Measurements from ENCODE around the gene TCEA2. TPM values are rescaled to one million over a fixed set of nuclear protein-coding genes. Genes with fewer than 3 reads are reported as not detected.

TCEA2 gene
- total and polyA plus RNA-seq, 2 of the 13 experiments (the other 11 are each of a cell fraction or from before 2014, with no cell fraction given) = 28.1 to 33.7 TPM

DNA sequence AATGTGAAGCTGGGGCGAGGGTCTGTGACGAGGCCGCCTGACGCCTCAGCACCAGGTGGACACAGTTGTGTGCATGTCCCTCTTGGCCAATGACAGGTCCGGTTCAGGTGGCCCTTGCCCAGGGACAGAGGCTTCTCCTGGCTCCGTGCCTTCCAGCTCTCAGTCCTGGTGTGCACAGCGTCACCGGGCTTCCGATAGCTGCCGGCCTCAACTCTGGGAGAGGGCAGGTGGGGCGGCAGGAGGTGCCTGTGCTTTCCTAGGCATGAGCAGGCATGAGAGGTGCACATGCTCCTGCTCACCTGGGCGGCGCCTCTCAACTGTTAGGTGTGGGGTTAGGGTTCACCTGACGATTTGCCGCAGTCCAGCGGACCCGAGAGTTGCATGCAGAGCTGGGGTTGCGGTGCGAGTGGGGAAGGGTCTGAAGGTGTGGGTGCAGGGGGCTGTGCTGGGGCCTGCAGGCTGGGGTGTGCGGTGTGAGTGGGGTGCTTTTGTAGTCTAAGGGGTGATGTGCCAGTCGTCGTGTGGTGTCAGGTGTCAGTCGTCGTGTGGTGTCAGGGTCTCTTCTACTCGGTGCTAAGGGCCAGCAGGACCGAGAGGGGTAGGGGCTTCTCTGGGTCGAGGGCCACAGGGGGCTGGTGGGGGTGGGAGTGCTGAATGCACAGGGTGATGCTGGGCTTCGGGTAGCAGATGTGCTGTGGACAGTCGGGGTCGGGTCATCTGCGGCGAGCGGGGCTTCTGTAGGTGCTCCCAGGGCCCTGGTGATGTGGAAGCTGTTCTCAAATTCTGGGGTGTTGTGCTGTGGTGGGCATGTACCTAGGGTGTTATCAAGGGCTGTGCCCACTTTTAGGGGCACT is 9.8 kb upstream of the TCEA2 start (continued):
- TF ChIP-seq, protein P1, sequence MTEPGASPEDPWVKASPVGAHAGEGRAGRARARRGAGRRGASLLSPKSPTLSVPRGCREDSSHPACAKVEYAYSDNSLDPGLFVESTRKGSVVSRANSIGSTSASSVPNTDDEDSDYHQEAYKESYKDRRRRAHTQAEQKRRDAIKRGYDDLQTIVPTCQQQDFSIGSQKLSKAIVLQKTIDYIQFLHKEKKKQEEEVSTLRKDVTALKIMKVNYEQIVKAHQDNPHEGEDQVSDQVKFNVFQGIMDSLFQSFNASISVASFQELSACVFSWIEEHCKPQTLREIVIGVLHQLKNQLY (CRISPR knock-in tag; IDR thresholded peaks at IDR 0.05) = peak; percentile 95
- TF ChIP-seq, protein P2, sequence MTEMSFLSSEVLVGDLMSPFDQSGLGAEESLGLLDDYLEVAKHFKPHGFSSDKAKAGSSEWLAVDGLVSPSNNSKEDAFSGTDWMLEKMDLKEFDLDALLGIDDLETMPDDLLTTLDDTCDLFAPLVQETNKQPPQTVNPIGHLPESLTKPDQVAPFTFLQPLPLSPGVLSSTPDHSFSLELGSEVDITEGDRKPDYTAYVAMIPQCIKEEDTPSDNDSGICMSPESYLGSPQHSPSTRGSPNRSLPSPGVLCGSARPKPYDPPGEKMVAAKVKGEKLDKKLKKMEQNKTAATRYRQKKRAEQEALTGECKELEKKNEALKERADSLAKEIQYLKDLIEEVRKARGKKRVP (CRISPR knock-in tag; IDR thresholded peaks at IDR 0.05) = no peak
- TF ChIP-seq TCF7L2 (IDR thresholded peaks at IDR 0.05; ENCODE audit: low read depth, low read length) (no peak), ZKSCAN1 (IDR thresholded peaks at IDR 0.05; ENCODE audit: low read length) (no peak), PHB2 (IDR thresholded peaks at IDR 0.05; ENCODE audit: partially characterized antibody) (no peak), CREM (IDR thresholded peaks at IDR 0.05) (no peak), CREM (CRISPR knock-in tag; IDR thresholded peaks at IDR 0.05) (no peak), ZNF34 (CRISPR knock-in tag; IDR thresholded peaks at IDR 0.05; ENCODE audit: borderline replicate concordance) (no peak; the same call in 1 of the 2 replicates), ZSCAN9 (CRISPR knock-in tag; IDR thresholded peaks at IDR 0.05; ENCODE audit: borderline replicate concordance) (no peak; the same call in 1 of the 2 replicates), KLF13 (CRISPR knock-in tag; IDR thresholded peaks at IDR 0.05) (peak; percentile 91), ZBTB8A (CRISPR knock-in tag; IDR thresholded peaks at IDR 0.05; ENCODE audit: borderline replicate concordance, low read depth) (no peak), ZNF274 (CRISPR knock-in tag; IDR thresholded peaks at IDR 0.05) (0 out of 2 replicates have a peak, but pooled peaks have one; percentile 55), ZNF616 (CRISPR knock-in tag; IDR thresholded peaks at IDR 0.05; ENCODE audit: low read depth) (peak; percentile 96), ISX (CRISPR knock-in tag; conservative IDR thresholded peaks at IDR 0.05) (no peak), MED13 (CRISPR knock-in tag; IDR thresholded peaks at IDR 0.05) (no peak), TARDBP (CRISPR knock-in tag; IDR thresholded peaks at IDR 0.05) (peak; percentile 77; the same call in 1 of the 2 replicates)
- TF ChIP-seq, protein P3, sequence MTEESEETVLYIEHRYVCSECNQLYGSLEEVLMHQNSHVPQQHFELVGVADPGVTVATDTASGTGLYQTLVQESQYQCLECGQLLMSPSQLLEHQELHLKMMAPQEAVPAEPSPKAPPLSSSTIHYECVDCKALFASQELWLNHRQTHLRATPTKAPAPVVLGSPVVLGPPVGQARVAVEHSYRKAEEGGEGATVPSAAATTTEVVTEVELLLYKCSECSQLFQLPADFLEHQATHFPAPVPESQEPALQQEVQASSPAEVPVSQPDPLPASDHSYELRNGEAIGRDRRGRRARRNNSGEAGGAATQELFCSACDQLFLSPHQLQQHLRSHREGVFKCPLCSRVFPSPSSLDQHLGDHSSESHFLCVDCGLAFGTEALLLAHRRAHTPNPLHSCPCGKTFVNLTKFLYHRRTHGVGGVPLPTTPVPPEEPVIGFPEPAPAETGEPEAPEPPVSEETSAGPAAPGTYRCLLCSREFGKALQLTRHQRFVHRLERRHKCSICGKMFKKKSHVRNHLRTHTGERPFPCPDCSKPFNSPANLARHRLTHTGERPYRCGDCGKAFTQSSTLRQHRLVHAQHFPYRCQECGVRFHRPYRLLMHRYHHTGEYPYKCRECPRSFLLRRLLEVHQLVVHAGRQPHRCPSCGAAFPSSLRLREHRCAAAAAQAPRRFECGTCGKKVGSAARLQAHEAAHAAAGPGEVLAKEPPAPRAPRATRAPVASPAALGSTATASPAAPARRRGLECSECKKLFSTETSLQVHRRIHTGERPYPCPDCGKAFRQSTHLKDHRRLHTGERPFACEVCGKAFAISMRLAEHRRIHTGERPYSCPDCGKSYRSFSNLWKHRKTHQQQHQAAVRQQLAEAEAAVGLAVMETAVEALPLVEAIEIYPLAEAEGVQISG (CRISPR knock-in tag; IDR thresholded peaks at IDR 0.05) = no peak
- TF ChIP-seq, protein P4, sequence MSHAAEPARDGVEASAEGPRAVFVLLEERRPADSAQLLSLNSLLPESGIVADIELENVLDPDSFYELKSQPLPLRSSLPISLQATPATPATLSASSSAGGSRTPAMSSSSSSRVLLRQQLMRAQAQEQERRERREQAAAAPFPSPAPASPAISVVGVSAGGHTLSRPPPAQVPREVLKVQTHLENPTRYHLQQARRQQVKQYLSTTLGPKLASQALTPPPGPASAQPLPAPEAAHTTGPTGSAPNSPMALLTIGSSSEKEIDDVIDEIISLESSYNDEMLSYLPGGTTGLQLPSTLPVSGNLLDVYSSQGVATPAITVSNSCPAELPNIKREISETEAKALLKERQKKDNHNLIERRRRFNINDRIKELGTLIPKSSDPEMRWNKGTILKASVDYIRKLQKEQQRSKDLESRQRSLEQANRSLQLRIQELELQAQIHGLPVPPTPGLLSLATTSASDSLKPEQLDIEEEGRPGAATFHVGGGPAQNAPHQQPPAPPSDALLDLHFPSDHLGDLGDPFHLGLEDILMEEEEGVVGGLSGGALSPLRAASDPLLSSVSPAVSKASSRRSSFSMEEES (CRISPR knock-in tag; IDR thresholded peaks at IDR 0.05) = no peak
- TF ChIP-seq, protein P5, sequence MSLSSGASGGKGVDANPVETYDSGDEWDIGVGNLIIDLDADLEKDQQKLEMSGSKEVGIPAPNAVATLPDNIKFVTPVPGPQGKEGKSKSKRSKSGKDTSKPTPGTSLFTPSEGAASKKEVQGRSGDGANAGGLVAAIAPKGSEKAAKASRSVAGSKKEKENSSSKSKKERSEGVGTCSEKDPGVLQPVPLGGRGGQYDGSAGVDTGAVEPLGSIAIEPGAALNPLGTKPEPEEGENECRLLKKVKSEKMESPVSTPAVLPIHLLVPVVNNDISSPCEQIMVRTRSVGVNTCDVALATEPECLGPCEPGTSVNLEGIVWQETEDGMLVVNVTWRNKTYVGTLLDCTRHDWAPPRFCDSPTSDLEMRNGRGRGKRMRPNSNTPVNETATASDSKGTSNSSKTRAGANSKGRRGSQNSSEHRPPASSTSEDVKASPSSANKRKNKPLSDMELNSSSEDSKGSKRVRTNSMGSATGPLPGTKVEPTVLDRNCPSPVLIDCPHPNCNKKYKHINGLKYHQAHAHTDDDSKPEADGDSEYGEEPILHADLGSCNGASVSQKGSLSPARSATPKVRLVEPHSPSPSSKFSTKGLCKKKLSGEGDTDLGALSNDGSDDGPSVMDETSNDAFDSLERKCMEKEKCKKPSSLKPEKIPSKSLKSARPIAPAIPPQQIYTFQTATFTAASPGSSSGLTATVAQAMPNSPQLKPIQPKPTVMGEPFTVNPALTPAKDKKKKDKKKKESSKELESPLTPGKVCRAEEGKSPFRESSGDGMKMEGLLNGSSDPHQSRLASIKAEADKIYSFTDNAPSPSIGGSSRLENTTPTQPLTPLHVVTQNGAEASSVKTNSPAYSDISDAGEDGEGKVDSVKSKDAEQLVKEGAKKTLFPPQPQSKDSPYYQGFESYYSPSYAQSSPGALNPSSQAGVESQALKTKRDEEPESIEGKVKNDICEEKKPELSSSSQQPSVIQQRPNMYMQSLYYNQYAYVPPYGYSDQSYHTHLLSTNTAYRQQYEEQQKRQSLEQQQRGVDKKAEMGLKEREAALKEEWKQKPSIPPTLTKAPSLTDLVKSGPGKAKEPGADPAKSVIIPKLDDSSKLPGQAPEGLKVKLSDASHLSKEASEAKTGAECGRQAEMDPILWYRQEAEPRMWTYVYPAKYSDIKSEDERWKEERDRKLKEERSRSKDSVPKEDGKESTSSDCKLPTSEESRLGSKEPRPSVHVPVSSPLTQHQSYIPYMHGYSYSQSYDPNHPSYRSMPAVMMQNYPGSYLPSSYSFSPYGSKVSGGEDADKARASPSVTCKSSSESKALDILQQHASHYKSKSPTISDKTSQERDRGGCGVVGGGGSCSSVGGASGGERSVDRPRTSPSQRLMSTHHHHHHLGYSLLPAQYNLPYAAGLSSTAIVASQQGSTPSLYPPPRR (CRISPR knock-in tag; IDR thresholded peaks at IDR 0.05; ENCODE audit: borderline replicate concordance) = peak; percentile 38; the same call in 1 of the 2 replicates
